PC-9 (cell line): ENCODE results near the gene CORIN. TPM values are rescaled to one million over a fixed set of nuclear protein-coding genes. Genes with fewer than 3 reads are reported as not detected.
"Not testable (repeated sequence)": the region's sequence is repeated elsewhere in the genome, so short reads cannot be mapped to it uniquely, and the experiment has no call there.

Experiments
- BruUV-seq: library from RNA; stranded (reverse); fragments of 400-500 nt; replicated peaks from 2 replicates; lab custom pipeline; 2021; lab: Mats Ljungman, UMichigan
- CTCF ChIA-PET: fragments of 300-600 bp; sonication (Branson Sonifier 250); formaldehyde crosslinking; loops from one replicate; lab custom pipeline; 2022; ENCODE audit warnings: antibody characterized with exemption; lab: Charles Lee
- POLR2A ChIA-PET: fragments of 300-600 bp; sonication (Branson Sonifier 250); formaldehyde crosslinking; loops from one replicate; lab custom pipeline; 2022; ENCODE audit warnings: antibody characterized with exemption; ENCODE audit not compliant: unreplicated experiment; lab: Charles Lee
- DNase-seq, 2 experiments: peaks; one replicate each; pipeline versions ENCODE4 v3.0.0 to v3.0.0-alpha.2; 2015 to 2022; ENCODE audit warnings: mixed read lengths in 1 of 2
- H2AFZ ChIP-seq: fragments of 200-600 bp; sonication (generic); 2 replicates; pipeline ENCODE4 v1.8.1; 2017; ENCODE audit warnings: antibody characterized with exemption
- H3F3A ChIP-seq: fragments of 200-600 bp; sonication (generic); 2 replicates; pipeline ENCODE4 v1.8.1; 2017; ENCODE audit warnings: antibody characterized with exemption, mild to moderate bottlenecking, low read depth; ENCODE audit not compliant: insufficient read depth
- H3K27ac ChIP-seq: fragments of 200-600 bp; sonication (generic); 2 replicates; pipeline ENCODE4 v1.6.1; 2016; ENCODE audit warnings: mixed run types
- H3K27me3 ChIP-seq: fragments of 200-600 bp; sonication (generic); 2 replicates; pipeline ENCODE4 v1.6.1; 2016; ENCODE audit warnings: low read depth, mixed run types; ENCODE audit not compliant: insufficient read depth
- H3K36me3 ChIP-seq: fragments of 200-600 bp; sonication (generic); 2 replicates; pipeline ENCODE4 v1.6.1; 2016; ENCODE audit warnings: low read depth, mixed run types
- H3K4me1 ChIP-seq: fragments of 200-600 bp; sonication (generic); replicated peaks from 2 replicates; pipeline ENCODE4 v1.6.1; 2016; ENCODE audit warnings: mixed run types; ENCODE audit not compliant: insufficient read depth
- H3K4me2 ChIP-seq: fragments of 200-600 bp; sonication (generic); 2 replicates; pipeline ENCODE4 v1.6.1; 2017; ENCODE audit warnings: mixed run types
- H3K4me3 ChIP-seq: fragments of 200-600 bp; sonication (generic); 2 replicates; pipeline ENCODE4 v1.6.1; 2016; ENCODE audit warnings: mixed run types
- H3K79me2 ChIP-seq: fragments of 200-600 bp; sonication (generic); 2 replicates; pipeline ENCODE4 v1.6.1; 2017; ENCODE audit warnings: low read depth, mixed run types
- H3K9me2 ChIP-seq: fragments of 200-600 bp; sonication (generic); 2 replicates; pipeline ENCODE4 v1.8.1; 2017; ENCODE audit warnings: mild to moderate bottlenecking; ENCODE audit not compliant: insufficient read depth
- H3K9me3 ChIP-seq: fragments of 200-600 bp; sonication (generic); 2 replicates; pipeline ENCODE4 v1.8.1; 2016; ENCODE audit warnings: low read depth; ENCODE audit not compliant: insufficient read depth
- H4K20me1 ChIP-seq: fragments of 200-600 bp; sonication (generic); 2 replicates; pipeline ENCODE4 v1.8.1; 2017; ENCODE audit not compliant: insufficient read depth
- CTCF ChIP-seq: fragments of 200-600 bp; sonication (generic); conservative IDR thresholded peaks from 2 replicates; pipeline ENCODE4 v1.6.1; 2017; ENCODE audit warnings: mixed run types, antibody characterized with exemption, mild to moderate bottlenecking, moderate library complexity
- EZH2 ChIP-seq: fragments of 200-600 bp; sonication (generic); IDR thresholded peaks from 2 replicates; pipeline ENCODE4 v1.8.0; 2017; ENCODE audit warnings: antibody characterized with exemption, low read depth
- intact Hi-C: fragments of 100-400 bp; cut with micrococcal nuclease; formaldehyde crosslinking; loops from one replicate; pipeline ENCODE4 v1.10.0; 2022; ENCODE audit not compliant: unreplicated experiment
- total RNA-seq: library from RNA; stranded (reverse); gene quantifications from 2 replicates; pipeline ENCODE4 v1.2.3, GENCODE V29; 2021

CORIN gene
- total RNA-seq, 1 experiment from 2014 or later, result not detected

- H2AFZ ChIP-seq, result peak overlapping the region; percentile 43; the same call in 1 of the 2 replicates
- ChIA-PET CTCF (no interaction called here), POLR2A (no interaction called here)
- no peak for TF ChIP-seq CTCF
- no peak for TF ChIP-seq EZH2
- no peak overlapping the region for H3K27ac ChIP-seq
- BruUV-seq, result no TSS peak
- H3K4me3 ChIP-seq, result no peak overlapping the region
- H3K9me2 ChIP-seq, result no peaks in the 10 kb centered on the region
- intact Hi-C loops, result no loop called here
- no peak for DNase-seq
- H3F3A ChIP-seq, result no peaks in the 10 kb centered on the region
- no peaks in the 10 kb centered on the region for H3K36me3 ChIP-seq
- no peaks in the 10 kb centered on the region for H3K79me2 ChIP-seq
- no peak overlapping the region for H3K4me2 ChIP-seq
- no peaks in the 10 kb centered on the region for H4K20me1 ChIP-seq
- no peaks in the 10 kb centered on the region for H3K9me3 ChIP-seq
- no peaks in the 10 kb centered on the region for H3K27me3 ChIP-seq
- no peaks in the 10 kb centered on the region for H3K4me1 ChIP-seq
These were observed 141.0 kb downstream of the CORIN start for GRCh38 chr4:47696823-47697222.

- ChIA-PET CTCF (no interaction called here), POLR2A (no interaction called here)
- Histone ChIP-seq H4K20me1 (no peaks in the 10 kb centered on the region), H3F3A (no peaks in the 10 kb centered on the region), H3K4me1 (no peaks in the 10 kb centered on the region), H3K27ac (no peak overlapping the region), H3K9me2 (no peaks in the 10 kb centered on the region), H3K9me3 (no peaks in the 10 kb centered on the region), H3K4me3 (no peak overlapping the region), H3K27me3 (no peaks in the 10 kb centered on the region), H3K36me3 (no peaks in the 10 kb centered on the region), H2AFZ (no peak overlapping the region), H3K4me2 (no peak overlapping the region), H3K79me2 (no peaks in the 10 kb centered on the region)
- TF ChIP-seq EZH2, result no peak
- DNase-seq, result no peak
- no TSS peak for BruUV-seq
- intact Hi-C loops, result no loop called here
These were observed 142.6 kb downstream of the CORIN start for GRCh38 chr4:47695260-47695659.

DNA sequence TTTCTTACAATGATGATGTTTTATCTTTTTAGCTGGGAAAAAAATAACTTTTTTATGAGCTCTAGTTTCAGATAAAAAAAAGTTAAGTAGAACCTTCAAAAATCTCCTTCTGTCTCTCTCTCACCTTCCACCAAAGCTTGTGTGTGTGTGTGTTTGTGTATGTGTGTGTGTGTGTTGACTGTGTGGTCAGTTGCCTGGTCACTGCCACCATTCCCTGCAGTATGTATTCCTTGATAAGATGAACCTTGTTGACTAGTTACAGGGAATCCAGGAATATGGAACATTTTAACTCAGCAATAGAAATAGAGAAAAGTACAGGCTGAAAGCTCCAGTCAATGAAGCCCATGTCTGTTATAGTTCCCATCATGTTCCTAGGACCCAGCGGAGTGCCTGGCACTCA, 143.5 kb downstream of the CORIN start:
- Histone ChIP-seq H4K20me1 (no peaks in the 10 kb centered on the region), H3K9me3 (no peaks in the 10 kb centered on the region), H3K4me2 (no peak overlapping the region), H3F3A (no peaks in the 10 kb centered on the region), H3K4me3 (no peak overlapping the region), H3K9me2 (no peaks in the 10 kb centered on the region), H3K27ac (no peak overlapping the region), H2AFZ (no peak overlapping the region), H3K36me3 (no peaks in the 10 kb centered on the region), H3K4me1 (no peaks in the 10 kb centered on the region), H3K27me3 (no peaks in the 10 kb centered on the region), H3K79me2 (no peaks in the 10 kb centered on the region)
- DNase-seq, result no peak
- ChIA-PET POLR2A (no interaction called here), CTCF (interaction anchor here (0.6 kb wide), 1 partner anchor 872 kb away, joined by 4 read pairs; no protein-coding TSS in a partner anchor)
- no peak for TF ChIP-seq CTCF
- no TSS peak for BruUV-seq
- intact Hi-C loops, result no loop called here

GRCh38 chr4:47692691-47693090, 145.2 kb downstream of the CORIN start:
- H3K4me3 ChIP-seq, result no peak overlapping the region
- no peaks in the 10 kb centered on the region for H3K27me3 ChIP-seq
- CTCF ChIA-PET, result no interaction called here
- no peaks in the 10 kb centered on the region for H3K36me3 ChIP-seq
- H2AFZ ChIP-seq, result no peak overlapping the region
- no peaks in the 10 kb centered on the region for H3F3A ChIP-seq
- H3K4me1 ChIP-seq, result no peaks in the 10 kb centered on the region
- H3K9me2 ChIP-seq, result no peaks in the 10 kb centered on the region
- H3K27ac ChIP-seq, result no peak overlapping the region
- intact Hi-C loops, result no loop called here
- H3K9me3 ChIP-seq, result no peaks in the 10 kb centered on the region
- BruUV-seq, result no TSS peak
- no peaks in the 10 kb centered on the region for H4K20me1 ChIP-seq
- no peaks in the 10 kb centered on the region for H3K79me2 ChIP-seq
- TF ChIP-seq CTCF, result no peak
- TF ChIP-seq EZH2, result no peak
- H3K4me2 ChIP-seq, result no peak overlapping the region
- no peak for DNase-seq
- POLR2A ChIA-PET, result no interaction called here

DNA sequence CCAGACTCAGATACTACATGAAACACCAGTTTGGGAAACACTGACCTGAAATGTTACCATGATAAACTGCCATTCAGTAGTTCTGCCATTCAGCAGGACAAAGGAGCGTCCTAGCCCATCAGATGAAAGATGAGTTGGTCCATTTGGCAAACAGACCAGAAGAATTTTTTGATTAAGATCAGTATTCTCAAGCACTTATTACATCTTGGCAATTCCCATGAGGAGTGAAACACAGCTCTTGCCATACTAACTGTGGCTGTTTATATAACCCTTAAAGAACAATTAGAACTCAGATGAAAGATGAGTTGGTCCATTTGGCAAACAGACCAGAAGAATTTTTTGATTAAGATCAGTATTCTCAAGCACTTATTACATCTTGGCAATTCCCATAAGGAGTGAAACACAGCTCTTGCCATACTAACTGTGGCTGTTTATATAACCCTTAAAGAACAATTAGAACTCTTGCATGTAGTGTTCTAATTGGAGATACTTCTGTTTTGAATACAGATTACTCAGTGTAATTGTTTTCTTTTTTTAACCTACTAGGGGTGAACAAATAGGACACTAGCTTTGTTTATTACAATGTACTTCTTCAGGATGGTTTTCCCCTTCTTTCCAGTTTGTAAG, 146.0 kb downstream of the CORIN start:
- H3K4me3 ChIP-seq, BruUV-seq, H3K27ac ChIP-seq, H3K9me3 ChIP-seq, H3K9me2 ChIP-seq, intact Hi-C loops, H3K4me1 ChIP-seq, CTCF ChIA-PET, H3K4me2 ChIP-seq, DNase-seq, H3K79me2 ChIP-seq, H2AFZ ChIP-seq, H3F3A ChIP-seq, H3K27me3 ChIP-seq, H3K36me3 ChIP-seq, H4K20me1 ChIP-seq, POLR2A ChIA-PET: not testable (repeated sequence)
